T-helper 1 cell treated with Interleukin-12 subunit alpha and Interleukin-12 subunit beta and Interleukin-4 antibody, amounts not matched to agents 30 μg/mL and 1 μg/mL, for 36 hours (primary cell): ENCODE results near the gene AP4S1.
A peak's percentile ranks its signal among the peaks of the same experiment; 100 is the strongest.
"Not testable (repeated sequence)": the region's sequence is repeated elsewhere in the genome, so short reads cannot be mapped to it uniquely, and the experiment has no call there.

Experiments
- H3K27ac Mint-ChIP-seq: one replicate; pipeline ENCODE4 v1.8.0; 2021; ENCODE audit warnings: mild to moderate bottlenecking, mixed read lengths
- H3K27me3 Mint-ChIP-seq: one replicate; pipeline ENCODE4 v1.8.0; 2021; ENCODE audit warnings: low read depth, mixed read lengths
- H3K36me3 Mint-ChIP-seq: one replicate; pipeline ENCODE4 v1.8.0; 2021; ENCODE audit warnings: low read depth, mixed read lengths
- H3K4me1 Mint-ChIP-seq: one replicate; pipeline ENCODE4 v1.8.0; 2021; ENCODE audit warnings: low read depth, mixed read lengths
- H3K4me3 Mint-ChIP-seq: one replicate; pipeline ENCODE4 v1.8.0; 2021; ENCODE audit warnings: mild to moderate bottlenecking, moderate library complexity, mixed read lengths
- H3K9me3 Mint-ChIP-seq: one replicate; pipeline ENCODE4 v1.8.0; 2021; ENCODE audit warnings: mixed read lengths

AP4S1 gene

GRCh38 chr14:30998100-30998706, 27.2 kb upstream of the AP4S1 start:
- Mint-ChIP-seq H3K27me3 (no peaks in the 10 kb centered on the region), H3K9me3 (peaks cover 28% of the 10 kb centered on the region), H3K27ac (no peak overlapping the region), H3K4me1 (peaks cover 15% of the 10 kb centered on the region), H3K4me3 (no peak overlapping the region), H3K36me3 (peaks cover 49% of the 10 kb centered on the region)

- peaks cover 28% of the 10 kb centered on the region for H3K9me3 Mint-ChIP-seq
- H3K27me3 Mint-ChIP-seq: no peaks in the 10 kb centered on the region
- H3K4me1 Mint-ChIP-seq: peaks cover 17% of the 10 kb centered on the region
- H3K4me3 Mint-ChIP-seq: no peak overlapping the region
- H3K27ac Mint-ChIP-seq: no peak overlapping the region
- peaks cover 51% of the 10 kb centered on the region for H3K36me3 Mint-ChIP-seq
Measured at GRCh38 chr14:30999038-30999773, 26.2 kb upstream of the AP4S1 start.

GRCh38 chr14:31000629-31001338, 24.7 kb upstream of the AP4S1 start:
- H3K4me3 Mint-ChIP-seq: no peak overlapping the region
- peaks cover 28% of the 10 kb centered on the region for H3K9me3 Mint-ChIP-seq
- peaks cover 7% of the 10 kb centered on the region for H3K4me1 Mint-ChIP-seq
- H3K36me3 Mint-ChIP-seq: peaks cover 54% of the 10 kb centered on the region
- H3K27ac Mint-ChIP-seq: no peak overlapping the region
- H3K27me3 Mint-ChIP-seq: no peaks in the 10 kb centered on the region

GRCh38 chr14:31001339-31001658, 24.1 kb upstream of the AP4S1 start:
- Mint-ChIP-seq H3K4me3 (no peak overlapping the region), H3K27ac (peak overlapping the region; percentile 34), H3K4me1 (peaks cover 7% of the 10 kb centered on the region), H3K27me3 (no peaks in the 10 kb centered on the region), H3K36me3 (peaks cover 54% of the 10 kb centered on the region), H3K9me3 (peaks cover 28% of the 10 kb centered on the region)

- peaks cover 20% of the 10 kb centered on the region for H3K9me3 Mint-ChIP-seq
- H3K4me3 Mint-ChIP-seq: no peak overlapping the region
- H3K4me1 Mint-ChIP-seq: peaks cover 6% of the 10 kb centered on the region
- H3K27me3 Mint-ChIP-seq: no peaks in the 10 kb centered on the region
- H3K27ac Mint-ChIP-seq: no peak overlapping the region
- H3K36me3 Mint-ChIP-seq: peaks cover 39% of the 10 kb centered on the region
Measured at GRCh38 chr14:31003284-31003683, 22.2 kb upstream of the AP4S1 start.

GRCh38 chr14:31004007-31004406, 21.4 kb upstream of the AP4S1 start:
- H3K9me3 Mint-ChIP-seq: peaks cover 14% of the 10 kb centered on the region
- H3K27me3 Mint-ChIP-seq, H3K4me3 Mint-ChIP-seq, H3K27ac Mint-ChIP-seq, H3K4me1 Mint-ChIP-seq: not testable (repeated sequence)
- peaks cover 33% of the 10 kb centered on the region for H3K36me3 Mint-ChIP-seq

GRCh38 chr14:31006703-31007102, 18.7 kb upstream of the AP4S1 start:
- Mint-ChIP-seq H3K27me3 (no peaks in the 10 kb centered on the region), H3K36me3 (peaks cover 11% of the 10 kb centered on the region), H3K4me1 (peaks cover 6% of the 10 kb centered on the region), H3K27ac (no peak overlapping the region), H3K9me3 (no peaks in the 10 kb centered on the region), H3K4me3 (no peak overlapping the region)

GRCh38 chr14:31009836-31010574, 15.4 kb upstream of the AP4S1 start:
- Mint-ChIP-seq H3K36me3 (peaks cover 14% of the 10 kb centered on the region), H3K9me3 (no peaks in the 10 kb centered on the region), H3K27ac (no peak overlapping the region), H3K4me3 (no peak overlapping the region), H3K27me3 (no peaks in the 10 kb centered on the region), H3K4me1 (peaks cover 2% of the 10 kb centered on the region)

- Mint-ChIP-seq H3K4me3 (no peak overlapping the region), H3K27ac (no peak overlapping the region), H3K9me3 (no peaks in the 10 kb centered on the region), H3K36me3 (peaks cover 9% of the 10 kb centered on the region), H3K27me3 (no peaks in the 10 kb centered on the region), H3K4me1 (peaks cover 2% of the 10 kb centered on the region)
Measured at GRCh38 chr14:31010935-31011334, 14.5 kb upstream of the AP4S1 start.

GRCh38 chr14:31013841-31014240, 11.6 kb upstream of the AP4S1 start:
- H3K27ac Mint-ChIP-seq: no peak overlapping the region
- H3K9me3 Mint-ChIP-seq: no peaks in the 10 kb centered on the region
- H3K4me3 Mint-ChIP-seq: no peak overlapping the region
- peaks cover 9% of the 10 kb centered on the region for H3K36me3 Mint-ChIP-seq
- H3K4me1 Mint-ChIP-seq: peaks cover 5% of the 10 kb centered on the region
- H3K27me3 Mint-ChIP-seq: no peaks in the 10 kb centered on the region

- H3K4me1 Mint-ChIP-seq: peaks cover 12% of the 10 kb centered on the region
- peaks cover 12% of the 10 kb centered on the region for H3K36me3 Mint-ChIP-seq
- no peaks in the 10 kb centered on the region for H3K9me3 Mint-ChIP-seq
- no peak overlapping the region for H3K4me3 Mint-ChIP-seq
- no peaks in the 10 kb centered on the region for H3K27me3 Mint-ChIP-seq
- H3K27ac Mint-ChIP-seq: no peak overlapping the region
Measured at GRCh38 chr14:31018057-31018645, 7.3 kb upstream of the AP4S1 start.

GRCh38 chr14:31020834-31021575, 4.4 kb upstream of the AP4S1 start:
- Mint-ChIP-seq H3K27ac (no peak overlapping the region), H3K9me3 (no peaks in the 10 kb centered on the region), H3K36me3 (peaks cover 19% of the 10 kb centered on the region), H3K27me3 (no peaks in the 10 kb centered on the region), H3K4me1 (peaks cover 27% of the 10 kb centered on the region), H3K4me3 (no peak overlapping the region)

GRCh38 chr14:31021576-31021949, 3.9 kb upstream of the AP4S1 start:
- Mint-ChIP-seq H3K9me3 (no peaks in the 10 kb centered on the region), H3K4me1 (peaks cover 24% of the 10 kb centered on the region), H3K27me3 (no peaks in the 10 kb centered on the region), H3K4me3 (no peak overlapping the region), H3K27ac (no peak overlapping the region), H3K36me3 (peaks cover 19% of the 10 kb centered on the region)

GRCh38 chr14:31022386-31022785, 3.1 kb upstream of the AP4S1 start:
- Mint-ChIP-seq H3K27me3 (no peaks in the 10 kb centered on the region), H3K36me3 (peaks cover 19% of the 10 kb centered on the region), H3K9me3 (no peaks in the 10 kb centered on the region), H3K4me3 (no peak overlapping the region), H3K4me1 (peaks cover 31% of the 10 kb centered on the region), H3K27ac (no peak overlapping the region)
